ENCODE measurements around the gene EMSY. TPM values are rescaled to one million over a fixed set of nuclear protein-coding genes. Genes with fewer than 3 reads are reported as not detected.

Gene EMSY
- total RNA-seq, 1 experiment from 2014 or later: 29.3 TPM

DNA sequence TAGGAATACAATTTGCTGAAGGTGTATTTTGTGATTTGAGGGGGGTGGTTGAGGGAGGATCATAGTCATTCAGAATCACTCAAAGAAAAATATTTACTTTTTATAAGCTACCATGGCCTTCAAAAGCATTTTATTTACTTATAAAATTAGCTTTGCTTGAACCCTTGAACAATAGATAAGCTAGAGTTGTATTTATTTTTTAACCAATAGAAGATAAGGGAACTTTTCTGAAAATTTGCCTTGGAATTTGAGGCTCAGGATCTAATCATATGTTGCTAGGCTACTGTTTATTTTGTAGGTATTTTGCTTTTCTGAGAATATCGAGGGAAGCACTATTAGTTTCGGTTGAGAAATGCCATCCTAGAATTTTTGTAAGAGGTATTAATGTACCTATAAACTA lies 82.1 kb downstream of the EMSY start:
- Mint-ChIP-seq H3K36me3 (ENCODE audit: insufficient read depth in 1 of 3, low read depth in 3 of 3) (peaks cover 14 to 48% (median 45%) of the 10 kb centered on the region in 3 experiments; a peak in 6 of 7 replicates), H3K4me3 (no peak overlapping the region), H3K9me3 (no peaks in the 10 kb centered on the region; a peak in 1 of 5 replicates), H3K27me3 (ENCODE audit: low read depth) (no peaks in the 10 kb centered on the region), H3K4me1 (no peaks in the 10 kb centered on the region), H3K27ac (no peak overlapping the region)
- Histone ChIP-seq H3K27me3 (ENCODE audit: insufficient read depth, low read length) (no peaks in the 10 kb centered on the region), H2BK120ac (ENCODE audit: low read depth, low read length, poor library complexity, severe bottlenecking) (no peak overlapping the region), H3K23ac (ENCODE audit: insufficient read length, low read depth, low read length) (no peak overlapping the region), H4K91ac (ENCODE audit: insufficient read length, low read depth, low read length) (no peak overlapping the region), H3K79me2 (ENCODE audit: insufficient read depth, low read length) (no peaks in the 10 kb centered on the region), H3K4me1 (ENCODE audit: insufficient read depth, low read length) (no peaks in the 10 kb centered on the region), H2BK12ac (ENCODE audit: insufficient read length, low read depth, low read length) (no peak overlapping the region), H2BK5ac (ENCODE audit: insufficient read length, low read length) (no peak overlapping the region), H3K14ac (ENCODE audit: insufficient read depth, low read length) (no peak overlapping the region), H2AK5ac (ENCODE audit: insufficient read length, low read length) (no peak overlapping the region), H3K23me2 (ENCODE audit: insufficient read length, low read depth, low read length, poor library complexity, severe bottlenecking) (no peaks in the 10 kb centered on the region), H4K8ac (replicated peaks; ENCODE audit: insufficient read length, low read depth, low read length) (no peak overlapping the region), H3K56ac (ENCODE audit: insufficient read length, low read depth, low read length) (no peak overlapping the region), H2BK20ac (ENCODE audit: low read depth, low read length, poor library complexity, severe bottlenecking) (no peak overlapping the region), H3T11ph (ENCODE audit: low read length) (no peak overlapping the region), H3K4ac (ENCODE audit: low read depth, low read length) (no peak overlapping the region), H2AFZ (ENCODE audit: low read length) (no peak overlapping the region), H3K79me1 (ENCODE audit: insufficient read depth, low read depth, low read length, poor library complexity, severe bottlenecking) (no peaks in the 10 kb centered on the region), H4K20me1 (ENCODE audit: control insufficient read depth, insufficient read depth, insufficient read length) (no peaks in the 10 kb centered on the region), H4K5ac (ENCODE audit: insufficient read length, low read depth, low read length) (no peak overlapping the region), H3K4me2 (ENCODE audit: insufficient read depth, insufficient read length, low read length) (no peak overlapping the region), H2BK15ac (ENCODE audit: low read depth, low read length) (no peak overlapping the region), H3K18ac (ENCODE audit: insufficient read length, low read depth, low read length) (no peak overlapping the region), H3K9ac (ENCODE audit: extremely low read depth, insufficient read length, low read length) (no peak overlapping the region), H3K27ac (ENCODE audit: insufficient read length, low read depth, low read length) (no peak overlapping the region), H3K9me3 (ENCODE audit: control insufficient read depth, low read depth, low read length) (no peaks in the 10 kb centered on the region)
- TF ChIP-seq, protein P1, sequence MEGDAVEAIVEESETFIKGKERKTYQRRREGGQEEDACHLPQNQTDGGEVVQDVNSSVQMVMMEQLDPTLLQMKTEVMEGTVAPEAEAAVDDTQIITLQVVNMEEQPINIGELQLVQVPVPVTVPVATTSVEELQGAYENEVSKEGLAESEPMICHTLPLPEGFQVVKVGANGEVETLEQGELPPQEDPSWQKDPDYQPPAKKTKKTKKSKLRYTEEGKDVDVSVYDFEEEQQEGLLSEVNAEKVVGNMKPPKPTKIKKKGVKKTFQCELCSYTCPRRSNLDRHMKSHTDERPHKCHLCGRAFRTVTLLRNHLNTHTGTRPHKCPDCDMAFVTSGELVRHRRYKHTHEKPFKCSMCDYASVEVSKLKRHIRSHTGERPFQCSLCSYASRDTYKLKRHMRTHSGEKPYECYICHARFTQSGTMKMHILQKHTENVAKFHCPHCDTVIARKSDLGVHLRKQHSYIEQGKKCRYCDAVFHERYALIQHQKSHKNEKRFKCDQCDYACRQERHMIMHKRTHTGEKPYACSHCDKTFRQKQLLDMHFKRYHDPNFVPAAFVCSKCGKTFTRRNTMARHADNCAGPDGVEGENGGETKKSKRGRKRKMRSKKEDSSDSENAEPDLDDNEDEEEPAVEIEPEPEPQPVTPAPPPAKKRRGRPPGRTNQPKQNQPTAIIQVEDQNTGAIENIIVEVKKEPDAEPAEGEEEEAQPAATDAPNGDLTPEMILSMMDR (conservative IDR thresholded peaks at IDR 0.05): no peak
- WGBS (ENCODE audit: extremely low coverage, insufficient read length, low lambda C conversion rate): no CpG with 5 or more reads among the region's 2 CpGs
- no peak for DNase-seq

Measured in H9 (cell line).